IMR-90 (cell line): ENCODE measurements around the gene S100A2. TPM values are rescaled to one million over a fixed set of nuclear protein-coding genes. Genes with fewer than 3 reads are reported as not detected.
A peak's percentile ranks its signal among the peaks of the same experiment; 100 is the strongest.
"Not testable (repeated sequence)": the region's sequence is repeated elsewhere in the genome, so short reads cannot be mapped to it uniquely, and the experiment has no call there.

Experiments
- ATAC-seq: fragments of 200-7000 bp; cut with Tn5 transposase; 2 replicates; pipeline ENCODE4 v1.9.1; 2020; ENCODE audit warnings: low read depth, mild to moderate bottlenecking, moderate library complexity
- BruUV-seq: library from RNA; stranded (reverse); fragments of 400-500 nt; replicated peaks from 2 replicates; lab custom pipeline; 2021; lab: Mats Ljungman, UMichigan
- CTCF ChIA-PET: fragments of 300-600 bp; formaldehyde crosslinking; extraction: SDS; loops from one replicate; lab custom pipeline; 2021; ENCODE audit warnings: antibody characterized with exemption; lab: Yijun Ruan, JAX
- POLR2A ChIA-PET: fragments of 300-600 bp; sonication (Branson Sonifier 250); formaldehyde crosslinking; loops from one replicate; lab custom pipeline; 2022; ENCODE audit warnings: antibody characterized with exemption; ENCODE audit not compliant: unreplicated experiment; lab: Charles Lee
- DNase-seq: peaks from one replicate; pipeline ENCODE4 v3.0.0; 2013
- H2AFZ ChIP-seq: replicated peaks from 2 replicates; pipeline ENCODE3; 2013; ENCODE audit warnings: low read length, mild to moderate bottlenecking; ENCODE audit not compliant: poor library complexity
- H2AK5ac ChIP-seq: 2 replicates; pipeline ENCODE4 v1.6.1; 2013; ENCODE audit warnings: low read depth, low read length, inconsistent platforms
- H2AK9ac ChIP-seq: replicated peaks from 2 replicates; pipeline ENCODE3; 2013; ENCODE audit warnings: mild to moderate bottlenecking, low read depth, low read length, moderate library complexity; ENCODE audit not compliant: poor library complexity
- H2BK120ac ChIP-seq: 2 replicates; pipeline ENCODE4 v1.6.1; 2013; ENCODE audit warnings: low read depth, low read length, inconsistent platforms
- H2BK15ac ChIP-seq: 3 replicates; pipeline ENCODE4 v1.6.1; 2013; ENCODE audit warnings: low read depth, low read length, inconsistent platforms
- H2BK20ac ChIP-seq: 2 replicates; pipeline ENCODE4 v1.6.1; 2013; ENCODE audit warnings: low read depth, mild to moderate bottlenecking, inconsistent platforms, low read length, moderate library complexity
- H2BK5ac ChIP-seq: 2 replicates; pipeline ENCODE4 v1.6.1; 2013; ENCODE audit warnings: mild to moderate bottlenecking, low read depth, low read length, inconsistent platforms; ENCODE audit not compliant: poor library complexity, severe bottlenecking
- H3K14ac ChIP-seq: replicated peaks from 2 replicates; pipeline ENCODE4 v1.6.1; 2013; ENCODE audit warnings: low read depth, low read length, inconsistent platforms
- H3K18ac ChIP-seq: 2 replicates; pipeline ENCODE4 v1.6.1; 2013; ENCODE audit warnings: low read depth, low read length, control low read depth
- H3K23ac ChIP-seq: 2 replicates; pipeline ENCODE4 v1.6.1; 2013; ENCODE audit warnings: low read depth, low read length, inconsistent platforms
- H3K27ac ChIP-seq: 2 replicates; pipeline ENCODE4 v1.5.1; 2013; ENCODE audit warnings: mild to moderate bottlenecking, control low read depth, low read length; ENCODE audit not compliant: insufficient read depth
- H3K27me3 ChIP-seq: 2 replicates; pipeline ENCODE4 v1.6.1; 2013; ENCODE audit warnings: low read length; ENCODE audit not compliant: control insufficient read depth, insufficient read depth
- H3K36me3 ChIP-seq: 2 replicates; pipeline ENCODE4 v1.6.1; 2013; ENCODE audit warnings: low read length, mixed read lengths; ENCODE audit not compliant: control insufficient read depth, insufficient read depth
- H3K4ac ChIP-seq: 2 replicates; pipeline ENCODE4 v1.6.1; 2013; ENCODE audit warnings: low read depth, low read length, inconsistent platforms
- H3K4me1 ChIP-seq: 2 replicates; pipeline ENCODE4 v1.6.1; 2013; ENCODE audit warnings: low read length, mixed read lengths; ENCODE audit not compliant: control insufficient read depth, insufficient read depth
- H3K4me2 ChIP-seq: 2 replicates; pipeline ENCODE4 v1.6.1; 2013; ENCODE audit warnings: low read depth, mild to moderate bottlenecking, control low read depth, low read length, moderate library complexity
- H3K4me3 ChIP-seq: 2 replicates; pipeline ENCODE4 v1.5.1; 2013; ENCODE audit warnings: low read depth, mild to moderate bottlenecking, control low read depth, low read length, moderate library complexity; ENCODE audit not compliant: insufficient read depth
- H3K56ac ChIP-seq: 2 replicates; pipeline ENCODE4 v1.6.1; 2013; ENCODE audit warnings: low read length, inconsistent platforms; ENCODE audit not compliant: insufficient read depth; ENCODE audit errors: extremely low read depth
- H3K79me1 ChIP-seq, 2 experiments: 2 replicates each; pipeline ENCODE4 v1.6.1; 2013; ENCODE audit warnings: low read length in 2 of 2, inconsistent platforms in 1 of 2, low read depth in 1 of 2
- H3K9ac ChIP-seq: 2 replicates; pipeline ENCODE4 v1.6.1; 2013; ENCODE audit warnings: low read depth, low read length, control low read depth
- H3K9me1 ChIP-seq: 2 replicates; pipeline ENCODE4 v1.6.1; 2013; ENCODE audit warnings: low read length, inconsistent platforms; ENCODE audit not compliant: insufficient read depth
- H3K9me3 ChIP-seq: 2 replicates; pipeline ENCODE4 v1.6.1; 2013; ENCODE audit warnings: low read length; ENCODE audit not compliant: control insufficient read depth, insufficient read depth
- H4K20me1 ChIP-seq: 2 replicates; pipeline ENCODE4 v1.6.1; 2013; ENCODE audit warnings: low read length, inconsistent platforms; ENCODE audit not compliant: insufficient read depth
- H4K5ac ChIP-seq: 2 replicates; pipeline ENCODE4 v1.6.1; 2013; ENCODE audit warnings: mild to moderate bottlenecking, low read depth, low read length, control low read depth
- H4K8ac ChIP-seq, 2 experiments: 2 replicates each; pipeline ENCODE4 v1.6.1; 2013; ENCODE audit warnings: low read depth in 2 of 2, low read length in 2 of 2, control low read depth in 1 of 2, inconsistent platforms in 1 of 2
- H4K91ac ChIP-seq: 2 replicates; pipeline ENCODE4 v1.6.1; 2013; ENCODE audit warnings: low read depth, low read length, inconsistent platforms; ENCODE audit not compliant: insufficient read depth
- CEBPB ChIP-seq: IDR thresholded peaks from 2 replicates; pipeline ENCODE4 v1.6.1; 2012; ENCODE audit warnings: low read depth, low read length, improper control_type of control experiment
- MAFK ChIP-seq: IDR thresholded peaks from 2 replicates; pipeline ENCODE4 v1.6.1; 2012; ENCODE audit warnings: low read depth, low read length, improper control_type of control experiment
- WGBS, 2 experiments: methylation state at CpG; one replicate each; pipeline versions ENCODE4 v1.1.5 to v1.1.7; 2013; ENCODE audit warnings: missing lambda C conversion rate in 2 of 2; ENCODE audit not compliant: insufficient read length in 1 of 2; ENCODE audit errors: extremely low coverage in 2 of 2; 5-methylcytosine and 5-hydroxymethylcytosine counted together
- dilution Hi-C: fragments of 300-500 bp; cut with HindIII; formaldehyde crosslinking; loops from one replicate; pipeline ENCODE4 v1.14.3; 2018; ENCODE audit warnings: low sequenced_read_pairs; ENCODE audit not compliant: unreplicated experiment
- in situ Hi-C: fragments of 300-500 bp; cut with MboI; formaldehyde crosslinking; loops from 3 replicates; pipeline ENCODE4 v1.14.3; 2019; ENCODE audit warnings: low sequenced_read_pairs, inconsistent platforms, mixed read lengths
- intact Hi-C: fragments of 100-400 bp; cut with micrococcal nuclease; formaldehyde crosslinking; loops from 2 replicates; pipeline ENCODE4 v1.10.0; 2022
- polyA plus RNA-seq, 3 experiments: library from polyadenylated mRNA; depleted of rRNA; stranded (reverse); fragments of >200 nt; gene quantifications; 2 replicates each; pipeline ENCODE4 v1.2.3, GENCODE V29; 2012; ENCODE audit warnings: low replicate concordance in 1 of 3
- total RNA-seq: library from RNA; depleted of rRNA; stranded (reverse); fragments of >200 nt; gene quantifications from 2 replicates; pipeline ENCODE4 v1.2.3, GENCODE V29; 2012

Gene S100A2
- total and polyA plus RNA-seq, 2 of the 4 experiments (the other 2 are of a cell fraction) = 3.6 to 7.9 TPM

DNA sequence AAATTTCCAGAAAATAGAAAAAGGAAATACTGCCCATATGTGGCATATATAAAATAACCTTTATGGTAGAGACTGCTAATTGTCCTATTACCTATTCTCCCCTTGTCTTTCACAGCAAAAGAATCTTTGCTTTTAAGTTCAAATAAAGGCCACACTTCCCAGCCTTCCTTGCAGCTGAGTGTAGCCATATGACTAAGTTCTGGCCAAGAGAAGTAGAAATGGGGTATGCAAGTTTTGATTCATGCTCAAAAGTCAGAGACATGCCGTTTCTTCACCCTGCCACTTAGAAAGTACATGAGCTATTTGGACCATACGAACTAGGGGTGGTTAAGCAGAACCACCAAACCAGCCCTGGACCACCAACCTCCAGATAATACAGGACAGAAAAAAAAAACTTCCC lies 18.3 kb upstream of the S100A2 start:
- Histone ChIP-seq H4K5ac (no peak overlapping the region), H3K79me1 (no peaks in the 10 kb centered on the region), H3K14ac (no peak overlapping the region), H3K4me2 (no peak overlapping the region), H3K23ac (no peak overlapping the region), H3K4ac (no peak overlapping the region), H3K27me3 (no peaks in the 10 kb centered on the region), H2AK5ac (no peak overlapping the region), H3K27ac (no peak overlapping the region), H3K9me1 (peaks cover 2% of the 10 kb centered on the region), H3K9ac (no peak overlapping the region), H2AK9ac (no peak overlapping the region), H2AFZ (no peak overlapping the region), H4K20me1 (no peaks in the 10 kb centered on the region), H3K56ac (no peak overlapping the region), H3K9me3 (no peaks in the 10 kb centered on the region), H3K4me1 (peaks cover 2% of the 10 kb centered on the region; the same call in 1 of the 2 replicates), H3K4me3 (no peak overlapping the region), H3K36me3 (no peaks in the 10 kb centered on the region), H2BK20ac (no peak overlapping the region), H4K8ac (no peak overlapping the region), H2BK5ac (no peak overlapping the region), H2BK15ac (no peak overlapping the region), H4K91ac (no peak overlapping the region), H3K18ac (no peak overlapping the region), H2BK120ac (no peak overlapping the region)
- ATAC-seq (no peak; the same call in 1 of the 2 replicates), DNase-seq (peak; percentile 38)
- POLR2A ChIA-PET = no interaction called here
- dilution Hi-C loops (no loop called here), intact Hi-C loops (no loop called here), in situ Hi-C loops (no loop called here)
- CTCF ChIA-PET = interaction anchor here (0.7 kb wide), 1 partner anchor 312 kb away, joined by 3 read pairs; no protein-coding TSS in a partner anchor
- WGBS, 2 experiments = no CpG with 5 or more reads among the region's 2 CpGs
- TF ChIP-seq CEBPB = no peak
- TF ChIP-seq MAFK = no peak
- no TSS peak for BruUV-seq

DNA sequence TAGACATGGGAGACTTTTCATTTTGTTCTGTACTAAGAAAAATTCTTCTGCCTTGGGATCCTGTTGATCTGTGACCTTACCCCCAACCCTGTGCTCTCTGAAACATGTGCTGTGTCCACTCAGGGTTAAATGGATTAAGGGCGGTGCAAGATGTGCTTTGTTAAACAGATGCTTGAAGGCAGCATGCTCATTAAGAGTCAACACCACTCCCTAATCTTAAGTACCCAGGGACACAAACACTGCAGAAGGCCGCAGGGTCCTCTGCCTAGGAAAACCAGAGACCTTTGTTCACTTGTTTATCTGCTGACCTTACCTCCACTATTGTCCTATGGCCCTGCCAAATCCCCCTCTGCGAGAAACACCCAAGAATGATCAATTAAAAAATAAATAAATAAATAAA lies 17.9 kb upstream of the S100A2 start:
- CTCF ChIA-PET = interaction anchor here (0.7 kb wide), 1 partner anchor 312 kb away, joined by 3 read pairs; no protein-coding TSS in a partner anchor
- H3K79me1 ChIP-seq, H2BK15ac ChIP-seq, H2BK5ac ChIP-seq, H2AK9ac ChIP-seq, H3K4ac ChIP-seq, BruUV-seq, H2AFZ ChIP-seq, H4K5ac ChIP-seq, H3K4me2 ChIP-seq, H3K9ac ChIP-seq, H3K56ac ChIP-seq, H3K36me3 ChIP-seq, H3K14ac ChIP-seq, H4K91ac ChIP-seq, H3K23ac ChIP-seq, in situ Hi-C loops, DNase-seq, H3K4me1 ChIP-seq, POLR2A ChIA-PET, H4K20me1 ChIP-seq, H3K27ac ChIP-seq, dilution Hi-C loops, intact Hi-C loops, H2BK120ac ChIP-seq, H3K4me3 ChIP-seq, ATAC-seq, H3K9me3 ChIP-seq, H3K18ac ChIP-seq, H4K8ac ChIP-seq, H3K27me3 ChIP-seq, H2BK20ac ChIP-seq, H2AK5ac ChIP-seq, H3K9me1 ChIP-seq: not testable (repeated sequence)
- WGBS, 2 experiments = no CpG with 5 or more reads among the region's 3 CpGs
